Glutamatergic neuron (in vitro differentiated cells): ENCODE measurements around the gene ANO1. TPM values are rescaled to one million over a fixed set of nuclear protein-coding genes. Genes with fewer than 3 reads are reported as not detected.

Source experiments
- DNase-seq: peaks from one replicate; pipeline ENCODE4 v3.0.0; 2022
- H3K27ac Mint-ChIP-seq: one replicate; pipeline ENCODE4 v1.8.0; 2020; ENCODE audit warnings: mild to moderate bottlenecking, mixed read lengths, inconsistent platforms; ENCODE audit not compliant: unreplicated experiment
- H3K27me3 Mint-ChIP-seq: one replicate; pipeline ENCODE4 v1.8.0; 2020; ENCODE audit warnings: mild to moderate bottlenecking, moderate library complexity, mixed read lengths, inconsistent platforms; ENCODE audit not compliant: unreplicated experiment
- H3K36me3 Mint-ChIP-seq: one replicate; pipeline ENCODE4 v1.8.0; 2020; ENCODE audit warnings: mild to moderate bottlenecking, mixed read lengths, inconsistent platforms; ENCODE audit not compliant: unreplicated experiment
- H3K4me1 Mint-ChIP-seq: one replicate; pipeline ENCODE4 v1.8.0; 2020; ENCODE audit warnings: mild to moderate bottlenecking, low read depth, mixed read lengths, inconsistent platforms; ENCODE audit not compliant: unreplicated experiment
- H3K4me3 Mint-ChIP-seq: one replicate; pipeline ENCODE4 v1.8.0; 2020; ENCODE audit warnings: mild to moderate bottlenecking, mixed read lengths, inconsistent platforms; ENCODE audit not compliant: unreplicated experiment
- H3K9me3 Mint-ChIP-seq: one replicate; pipeline ENCODE4 v1.8.0; 2020; ENCODE audit warnings: mild to moderate bottlenecking, moderate library complexity, mixed read lengths, inconsistent platforms; ENCODE audit not compliant: unreplicated experiment
- CTCF ChIP-seq: fragments of 200-600 bp; sonication (generic); IDR thresholded peaks from one replicate; pipeline ENCODE4 v1.5.0; 2021; ENCODE audit not compliant: partially characterized antibody, unreplicated experiment
- total RNA-seq: library from RNA; stranded (reverse); fragmentation: NEBNext Ultra II Directional; extraction: Animal tissue kit (Norgen Biotek cat#: 25700); gene quantifications from one replicate; pipeline ENCODE4 v1.2.1, GENCODE V29; 2021; ENCODE audit not compliant: unreplicated experiment

The ANO1 gene
- total RNA-seq, 1 donor from 2014 or later, result not detected

- Mint-ChIP-seq H3K27me3 (peaks cover 2% of the 10 kb centered on the region), H3K4me1 (peaks cover 12% of the 10 kb centered on the region), H3K27ac (no peak overlapping the region), H3K4me3 (no peak overlapping the region), H3K9me3 (peaks cover 2% of the 10 kb centered on the region), H3K36me3 (no peaks in the 10 kb centered on the region)
- no peak for DNase-seq
- TF ChIP-seq CTCF, result no peak
These were observed 59.3 kb downstream of the ANO1 start for GRCh38 chr11:70137383-70137782.

- H3K27ac Mint-ChIP-seq, result no peak overlapping the region
- H3K4me1 Mint-ChIP-seq, result peaks cover 19% of the 10 kb centered on the region
- no peaks in the 10 kb centered on the region for H3K36me3 Mint-ChIP-seq
- no peak for DNase-seq
- H3K27me3 Mint-ChIP-seq, result peaks cover 5% of the 10 kb centered on the region
- H3K9me3 Mint-ChIP-seq, result peaks cover 2% of the 10 kb centered on the region
- no peak for TF ChIP-seq CTCF
- no peak overlapping the region for H3K4me3 Mint-ChIP-seq
These were observed 60.3 kb downstream of the ANO1 start for GRCh38 chr11:70138403-70138802.

GRCh38 chr11:70139785-70140410, 61.8 kb downstream of the ANO1 start:
- no peaks in the 10 kb centered on the region for H3K36me3 Mint-ChIP-seq
- no peak for TF ChIP-seq CTCF
- no peak overlapping the region for H3K4me3 Mint-ChIP-seq
- no peak overlapping the region for H3K27ac Mint-ChIP-seq
- no peak for DNase-seq
- H3K9me3 Mint-ChIP-seq, result peaks cover 4% of the 10 kb centered on the region
- H3K4me1 Mint-ChIP-seq, result peaks cover 19% of the 10 kb centered on the region
- peaks cover 8% of the 10 kb centered on the region for H3K27me3 Mint-ChIP-seq

- TF ChIP-seq CTCF, result no peak
- peaks cover 19% of the 10 kb centered on the region for H3K4me1 Mint-ChIP-seq
- H3K9me3 Mint-ChIP-seq, result peaks cover 4% of the 10 kb centered on the region
- no peak overlapping the region for H3K27ac Mint-ChIP-seq
- DNase-seq, result no peak
- H3K4me3 Mint-ChIP-seq, result no peak overlapping the region
- H3K27me3 Mint-ChIP-seq, result peaks cover 8% of the 10 kb centered on the region
- H3K36me3 Mint-ChIP-seq, result no peaks in the 10 kb centered on the region
These were observed 62.8 kb downstream of the ANO1 start for GRCh38 chr11:70140711-70141485.

- TF ChIP-seq CTCF, result no peak
- Mint-ChIP-seq H3K4me1 (peaks cover 19% of the 10 kb centered on the region), H3K27me3 (peaks cover 7% of the 10 kb centered on the region), H3K9me3 (peaks cover 4% of the 10 kb centered on the region), H3K36me3 (no peaks in the 10 kb centered on the region), H3K27ac (no peak overlapping the region), H3K4me3 (peak overlapping the region; percentile 64)
- no peak for DNase-seq
These were observed 63.5 kb downstream of the ANO1 start for GRCh38 chr11:70141486-70142220.
